Lung (tissue), 12 donors: Measurements from ENCODE around the gene ETV6. TPM values are rescaled to one million over a fixed set of nuclear protein-coding genes. Genes with fewer than 3 reads are reported as not detected.

ENCODE experiments used
- ATAC-seq: fragments of 200-7000 bp; cut with Tn5 transposase; one replicate; pipeline ENCODE4 v1.9.1; 2020; ENCODE audit warnings: moderate number of reproducible peaks; ENCODE audit not compliant: insufficient read depth, low FRiP score
- DNase-seq, 3 donors: peaks; one replicate each; pipeline ENCODE4 v3.0.0-alpha.2; 2013 to 2017
- H3K27ac ChIP-seq, 2 donors: one replicate each; pipeline ENCODE4 v1.5.1; 2013; ENCODE audit warnings: mild to moderate bottlenecking in 2 of 2, moderate library complexity in 2 of 2, control low read depth in 1 of 2, inconsistent platforms in 1 of 2, low read depth in 1 of 2, low read length in 1 of 2
- H3K27me3 ChIP-seq, 3 donors: one replicate each; pipeline ENCODE4 v1.5.1; 2013; ENCODE audit warnings: low read length in 2 of 3; ENCODE audit not compliant: control insufficient read depth in 3 of 3, insufficient read depth in 3 of 3
- H3K36me3 ChIP-seq, 4 donors: one replicate each; pipeline ENCODE4 v1.5.1; 2013; ENCODE audit warnings: low read length in 4 of 4, mild to moderate bottlenecking in 1 of 4, moderate library complexity in 1 of 4; ENCODE audit not compliant: control insufficient read depth in 4 of 4, insufficient read depth in 4 of 4
- H3K4me1 ChIP-seq, 5 donors: one replicate each; pipeline ENCODE4 v1.5.1; 2013; ENCODE audit warnings: low read length in 5 of 5, mild to moderate bottlenecking in 2 of 5, moderate library complexity in 1 of 5; ENCODE audit not compliant: control insufficient read depth in 5 of 5, insufficient read depth in 5 of 5
- H3K4me3 ChIP-seq: one replicate; pipeline ENCODE4 v1.5.1; 2013; ENCODE audit warnings: mild to moderate bottlenecking, control low read depth, moderate library complexity
- H3K9ac ChIP-seq, 2 donors: one replicate each; pipeline ENCODE4 v1.5.1; 2013; ENCODE audit warnings: low read length in 2 of 2, control low read depth in 1 of 2; ENCODE audit not compliant: insufficient read depth in 1 of 2
- H3K9me3 ChIP-seq, 4 donors: one replicate each; pipeline ENCODE4 v1.5.1; 2013; ENCODE audit warnings: low read length in 3 of 4, mild to moderate bottlenecking in 1 of 4, moderate library complexity in 1 of 4; ENCODE audit not compliant: control insufficient read depth in 4 of 4, insufficient read depth in 3 of 4
- CTCF ChIP-seq: IDR thresholded peaks from 2 replicates; pipeline ENCODE4 v1.5.1; 2012; ENCODE audit warnings: mild to moderate bottlenecking; ENCODE audit errors: control extremely low read depth, extremely low read depth
- WGBS, 2 donors: extraction: QIAGEN DNeasy Blood & Tissue Kit; methylation state at CpG; one replicate each; pipeline ENCODE4 v1.1.7; 2013; 5-methylcytosine and 5-hydroxymethylcytosine counted together
- polyA plus RNA-seq, 2 donors: library from polyadenylated mRNA; stranded (reverse); fragments of 200-250 nt; gene quantifications; one replicate each; pipeline ENCODE4 v1.2.1, GENCODE V29; 2013
- total RNA-seq, 2 donors: library from RNA; depleted of rRNA in 1 of 2; stranded (reverse); fragments of >200 nt in 1 of 2; gene quantifications; one replicate each; pipeline ENCODE4 v1.2.1, GENCODE V29; 2014 to 2021
- donor health status: control.
- donor health status: control.
- donor health status: Bipolar disorder and iron deficiency.
- donor health status: healthy.
- donor health status: DM: yes; HTN: yes; CAD: no.

Gene ETV6
- total and polyA plus RNA-seq, 4 donors = 8.6 to 45.7 (median 13.6) TPM

- ATAC-seq (no peak), DNase-seq (no peak)
- WGBS, 2 donors = 38 to 52% methylated on average over 5 of the region's 5 CpGs
- H3K27ac ChIP-seq = peak overlapping the region in 1 of 2 donors; percentile 59
- H3K9me3 ChIP-seq = peaks cover 0 to 3% (median under 1%) of the 10 kb centered on the region in 4 donors
- H3K27me3 ChIP-seq = no peaks in the 10 kb centered on the region
- no peak for TF ChIP-seq CTCF
- H3K4me3 ChIP-seq = no peak overlapping the region
- H3K4me1 ChIP-seq = peaks cover 0 to 35% (median 14%) of the 10 kb centered on the region in 5 donors
- H3K36me3 ChIP-seq = peaks cover 2 to 11% (median 10%) of the 10 kb centered on the region in 4 donors
- H3K9ac ChIP-seq = no peak overlapping the region
These were observed 211.8 kb downstream of the ETV6 start for GRCh38 chr12:11861155-11861863.

GRCh38 chr12:11861864-11862600, 212.6 kb downstream of the ETV6 start:
- DNase-seq (no peak), ATAC-seq (no peak)
- Histone ChIP-seq H3K27ac (peak overlapping the region; percentile 59 to 70), H3K4me1 (peaks cover 0 to 35% (median 14%) of the 10 kb centered on the region in 5 donors), H3K4me3 (no peak overlapping the region), H3K9me3 (peaks cover 0 to 10% (median 3%) of the 10 kb centered on the region in 4 donors), H3K36me3 (peaks cover 4 to 15% (median 10%) of the 10 kb centered on the region in 4 donors), H3K27me3 (no peaks in the 10 kb centered on the region), H3K9ac (no peak overlapping the region)
- TF ChIP-seq CTCF = no peak
- 88 to 90% methylated on average over 7 of the region's 7 CpGs for WGBS, 2 donors

- no peak for TF ChIP-seq CTCF
- Histone ChIP-seq H3K9me3 (peaks cover 0 to 10% (median 3%) of the 10 kb centered on the region in 4 donors), H3K9ac (no peak overlapping the region), H3K36me3 (peaks cover 4 to 23% (median 9%) of the 10 kb centered on the region in 4 donors), H3K4me3 (no peak overlapping the region), H3K4me1 (peaks cover 0 to 35% (median 14%) of the 10 kb centered on the region in 5 donors), H3K27ac (peak overlapping the region; percentile 70 to 79), H3K27me3 (no peaks in the 10 kb centered on the region)
- DNase-seq = peak in 2 of 3 donors; percentile 25 to 40
- no peak for ATAC-seq
- 56 to 64% methylated on average over 5 of the region's 5 CpGs for WGBS, 2 donors
These were observed 213.3 kb downstream of the ETV6 start for GRCh38 chr12:11862798-11863197.
